ENCODE data around the gene MAP2K1. TPM values are rescaled to one million over a fixed set of nuclear protein-coding genes. Genes with fewer than 3 reads are reported as not detected.

MAP2K1 gene
- total RNA-seq, 1 donor from 2014 or later, result 66.5 TPM

DNA sequence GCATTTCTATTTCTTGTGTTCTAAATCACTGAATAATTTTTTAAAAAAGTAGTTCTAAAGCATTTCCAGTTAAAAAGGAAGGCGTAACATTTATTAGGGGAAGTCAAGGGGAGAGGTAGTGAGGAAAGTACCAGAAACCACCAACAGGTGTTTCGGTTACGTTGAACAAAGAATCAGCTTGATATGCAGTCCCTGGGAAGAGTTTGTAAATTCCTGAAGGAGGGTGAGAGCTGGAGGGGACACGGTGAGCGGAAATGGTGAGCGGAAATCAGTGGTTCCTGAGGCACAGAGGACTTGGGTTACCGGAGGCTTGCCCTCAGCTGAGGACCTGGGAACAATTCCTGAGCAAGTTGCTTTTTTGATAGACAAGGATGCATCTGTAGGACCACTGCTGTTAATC is 17.8 kb downstream of the MAP2K1 start:
- Histone ChIP-seq H3K79me2 (ENCODE audit: insufficient read depth, low read length) (peaks cover 92% of the 10 kb centered on the region), H3K4me3 (ENCODE audit: insufficient read depth, low read depth, low read length) (no peak overlapping the region)
- peak overlapping the region; percentile 1 for H3K4me3 Mint-ChIP-seq (ENCODE audit: unreplicated experiment)

GRCh38 chr15:66405007-66405406 is 18.3 kb downstream of the MAP2K1 start:
- no peak for DNase-seq (ENCODE audit: low read depth)
- FAIRE-seq, result no peak

More for the DNA sequence above, 17.8 kb downstream of the MAP2K1 start:
- H3K27me3 Mint-ChIP-seq (ENCODE audit: low read depth, unreplicated experiment), result no peaks in the 10 kb centered on the region
- no peaks in the 10 kb centered on the region for H3K36me3 Mint-ChIP-seq (ENCODE audit: low read depth, unreplicated experiment)
- no peaks in the 10 kb centered on the region for H3K9me3 Mint-ChIP-seq (ENCODE audit: unreplicated experiment)
- no peak overlapping the region for H2AFZ ChIP-seq (ENCODE audit: low read depth, low read length)
- H4K20me1 ChIP-seq (ENCODE audit: insufficient read depth, low read length), result peaks cover 97% of the 10 kb centered on the region
- H3K9me3 ChIP-seq (ENCODE audit: insufficient read depth, low read depth, low read length), result no peaks in the 10 kb centered on the region
- no peaks in the 10 kb centered on the region for H3K27me3 ChIP-seq (ENCODE audit: insufficient read depth, low read length)
- FAIRE-seq (no peak), DNase-seq (ENCODE audit: low read depth) (no peak)
- TF ChIP-seq, protein P1, sequence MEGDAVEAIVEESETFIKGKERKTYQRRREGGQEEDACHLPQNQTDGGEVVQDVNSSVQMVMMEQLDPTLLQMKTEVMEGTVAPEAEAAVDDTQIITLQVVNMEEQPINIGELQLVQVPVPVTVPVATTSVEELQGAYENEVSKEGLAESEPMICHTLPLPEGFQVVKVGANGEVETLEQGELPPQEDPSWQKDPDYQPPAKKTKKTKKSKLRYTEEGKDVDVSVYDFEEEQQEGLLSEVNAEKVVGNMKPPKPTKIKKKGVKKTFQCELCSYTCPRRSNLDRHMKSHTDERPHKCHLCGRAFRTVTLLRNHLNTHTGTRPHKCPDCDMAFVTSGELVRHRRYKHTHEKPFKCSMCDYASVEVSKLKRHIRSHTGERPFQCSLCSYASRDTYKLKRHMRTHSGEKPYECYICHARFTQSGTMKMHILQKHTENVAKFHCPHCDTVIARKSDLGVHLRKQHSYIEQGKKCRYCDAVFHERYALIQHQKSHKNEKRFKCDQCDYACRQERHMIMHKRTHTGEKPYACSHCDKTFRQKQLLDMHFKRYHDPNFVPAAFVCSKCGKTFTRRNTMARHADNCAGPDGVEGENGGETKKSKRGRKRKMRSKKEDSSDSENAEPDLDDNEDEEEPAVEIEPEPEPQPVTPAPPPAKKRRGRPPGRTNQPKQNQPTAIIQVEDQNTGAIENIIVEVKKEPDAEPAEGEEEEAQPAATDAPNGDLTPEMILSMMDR (IDR thresholded peaks at IDR 0.05; ENCODE audit: insufficient read depth, low read depth, low read length), result no peak
- TF ChIP-seq EZH2 (IDR thresholded peaks at IDR 0.05; ENCODE audit: insufficient read depth, low read length), result no peak
- H3K4me1 ChIP-seq (ENCODE audit: insufficient read depth, low read length), result peaks cover 30% of the 10 kb centered on the region
- H3K9ac ChIP-seq (ENCODE audit: low read length), result no peak overlapping the region
- H3K4me2 ChIP-seq (ENCODE audit: low read length), result no peak overlapping the region
- no peaks in the 10 kb centered on the region for H3K36me3 ChIP-seq (ENCODE audit: insufficient read depth, low read length)
- H3K4me1 Mint-ChIP-seq (ENCODE audit: low read depth, unreplicated experiment), result peaks cover 51% of the 10 kb centered on the region
- no peak overlapping the region for H3K27ac Mint-ChIP-seq (ENCODE audit: unreplicated experiment)
- H3K27ac ChIP-seq (ENCODE audit: low read depth, low read length), result no peak overlapping the region

GRCh38 chr15:66405615-66406014 is 18.9 kb downstream of the MAP2K1 start:
- peaks cover 53% of the 10 kb centered on the region for H3K4me1 Mint-ChIP-seq (ENCODE audit: low read depth, unreplicated experiment)
- H3K27ac Mint-ChIP-seq (ENCODE audit: unreplicated experiment), result no peak overlapping the region
- peak; percentile 70 for DNase-seq (ENCODE audit: low read depth)

More at GRCh38 chr15:66405007-66405406, 18.3 kb downstream of the MAP2K1 start:
- peaks cover 55% of the 10 kb centered on the region for H3K4me1 Mint-ChIP-seq (ENCODE audit: low read depth, unreplicated experiment)
- no peaks in the 10 kb centered on the region for H3K27me3 ChIP-seq (ENCODE audit: insufficient read depth, low read length)
- H3K9me3 Mint-ChIP-seq (ENCODE audit: unreplicated experiment), result no peaks in the 10 kb centered on the region
- no peak overlapping the region for H3K27ac Mint-ChIP-seq (ENCODE audit: unreplicated experiment)
- H2AFZ ChIP-seq (ENCODE audit: low read depth, low read length), result no peak overlapping the region
- peaks cover 98% of the 10 kb centered on the region for H4K20me1 ChIP-seq (ENCODE audit: insufficient read depth, low read length)
- H3K4me3 ChIP-seq (ENCODE audit: insufficient read depth, low read depth, low read length), result no peak overlapping the region
- H3K4me1 ChIP-seq (ENCODE audit: insufficient read depth, low read length), result peaks cover 32% of the 10 kb centered on the region
- H3K4me2 ChIP-seq (ENCODE audit: low read length), result peak overlapping the region; percentile 56
- H3K36me3 ChIP-seq (ENCODE audit: insufficient read depth, low read length), result no peaks in the 10 kb centered on the region
- H3K79me2 ChIP-seq (ENCODE audit: insufficient read depth, low read length), result peaks cover 95% of the 10 kb centered on the region
- H3K36me3 Mint-ChIP-seq (ENCODE audit: low read depth, unreplicated experiment), result no peaks in the 10 kb centered on the region
- TF ChIP-seq, protein P1 (IDR thresholded peaks at IDR 0.05; ENCODE audit: insufficient read depth, low read depth, low read length), result no peak
- no peak for TF ChIP-seq EZH2 (IDR thresholded peaks at IDR 0.05; ENCODE audit: insufficient read depth, low read length)
- no peak overlapping the region for H3K27ac ChIP-seq (ENCODE audit: low read depth, low read length)
- H3K27me3 Mint-ChIP-seq (ENCODE audit: low read depth, unreplicated experiment), result no peaks in the 10 kb centered on the region
- no peaks in the 10 kb centered on the region for H3K9me3 ChIP-seq (ENCODE audit: insufficient read depth, low read depth, low read length)
- no peak overlapping the region for H3K9ac ChIP-seq (ENCODE audit: low read length)
- peak overlapping the region; percentile 1 for H3K4me3 Mint-ChIP-seq (ENCODE audit: unreplicated experiment)

More at GRCh38 chr15:66405615-66406014, 18.9 kb downstream of the MAP2K1 start:
- H3K9me3 Mint-ChIP-seq (ENCODE audit: unreplicated experiment), result no peaks in the 10 kb centered on the region
- H3K79me2 ChIP-seq (ENCODE audit: insufficient read depth, low read length), result peaks cover 98% of the 10 kb centered on the region
- H3K4me3 ChIP-seq (ENCODE audit: insufficient read depth, low read depth, low read length), result no peak overlapping the region
- H4K20me1 ChIP-seq (ENCODE audit: insufficient read depth, low read length), result peaks cover 98% of the 10 kb centered on the region
- H3K9me3 ChIP-seq (ENCODE audit: insufficient read depth, low read depth, low read length), result no peaks in the 10 kb centered on the region
- peaks cover 27% of the 10 kb centered on the region for H3K4me1 ChIP-seq (ENCODE audit: insufficient read depth, low read length)
- H3K4me2 ChIP-seq (ENCODE audit: low read length), result peak overlapping the region; percentile 56
- no peak for TF ChIP-seq EZH2 (IDR thresholded peaks at IDR 0.05; ENCODE audit: insufficient read depth, low read length)
- TF ChIP-seq, protein P1 (IDR thresholded peaks at IDR 0.05; ENCODE audit: insufficient read depth, low read depth, low read length), result no peak
- peaks cover 2% of the 10 kb centered on the region for H3K36me3 Mint-ChIP-seq (ENCODE audit: low read depth, unreplicated experiment)
- H2AFZ ChIP-seq (ENCODE audit: low read depth, low read length), result no peak overlapping the region
- H3K27me3 ChIP-seq (ENCODE audit: insufficient read depth, low read length), result no peaks in the 10 kb centered on the region
- no peak overlapping the region for H3K9ac ChIP-seq (ENCODE audit: low read length)
- H3K36me3 ChIP-seq (ENCODE audit: insufficient read depth, low read length), result no peaks in the 10 kb centered on the region
- FAIRE-seq, result no peak
- H3K27me3 Mint-ChIP-seq (ENCODE audit: low read depth, unreplicated experiment), result no peaks in the 10 kb centered on the region
- H3K27ac ChIP-seq (ENCODE audit: low read depth, low read length), result no peak overlapping the region
- no peak overlapping the region for H3K4me3 Mint-ChIP-seq (ENCODE audit: unreplicated experiment)
